ENCODE data around the gene NOX4. TPM values are rescaled to one million over a fixed set of nuclear protein-coding genes. Genes with fewer than 3 reads are reported as not detected.

NOX4 gene
- total RNA-seq, 4 donors from 2014 or later = 1.2 to 6.2 (median 2.4) TPM

- DNase-seq = no peak
- H3K4me1 ChIP-seq = no peaks in the 10 kb centered on the region
- no peaks in the 10 kb centered on the region for H3K9me3 ChIP-seq
- H3K27me3 ChIP-seq = no peaks in the 10 kb centered on the region
- in situ Hi-C loops (cut with MboI; ENCODE audit: low sequenced_read_pairs in 4 of 4) (no loop called here), intact Hi-C loops (cut with DNase I; ENCODE audit: low total_unique reads) (no loop called here)
- H3K27ac ChIP-seq = no peak overlapping the region
- H3K36me3 ChIP-seq = no peaks in the 10 kb centered on the region
- no peak for TF ChIP-seq CTCF (IDR thresholded peaks at IDR 0.05 in 4 of 5, conservative IDR thresholded peaks at IDR 0.05 in 1 of 5)
- no peak overlapping the region for H3K4me3 ChIP-seq
- no peak for ATAC-seq
These were observed 32.5 kb downstream of the NOX4 start for GRCh38 chr11:89458716-89459115.

- no peaks in the 10 kb centered on the region for H3K4me1 ChIP-seq
- no peak overlapping the region for H3K27ac ChIP-seq
- no peaks in the 10 kb centered on the region for H3K9me3 ChIP-seq
- ATAC-seq (no peak), DNase-seq (no peak)
- no peak for TF ChIP-seq CTCF (IDR thresholded peaks at IDR 0.05 in 4 of 5, conservative IDR thresholded peaks at IDR 0.05 in 1 of 5)
- TF ChIP-seq POLR2A (IDR thresholded peaks at IDR 0.05) = no peak
- H3K4me3 ChIP-seq = no peak overlapping the region
- intact Hi-C loops (cut with DNase I; ENCODE audit: low total_unique reads) (no loop called here), in situ Hi-C loops (cut with MboI; ENCODE audit: low sequenced_read_pairs in 4 of 4) (no loop called here)
- no peaks in the 10 kb centered on the region for H3K36me3 ChIP-seq
- no peaks in the 10 kb centered on the region for H3K27me3 ChIP-seq
These were observed 34.0 kb downstream of the NOX4 start for GRCh38 chr11:89457190-89457589.

- H3K4me3 ChIP-seq = no peak overlapping the region
- intact Hi-C loops (cut with DNase I; ENCODE audit: low total_unique reads) = no loop called here
- ATAC-seq (no peak), DNase-seq (no peak)
- H3K9me3 ChIP-seq = no peaks in the 10 kb centered on the region
- H3K36me3 ChIP-seq = no peaks in the 10 kb centered on the region
- in situ Hi-C loops (cut with MboI; ENCODE audit: low sequenced_read_pairs in 4 of 4) = no loop called here
- H3K27ac ChIP-seq = no peak overlapping the region
- TF ChIP-seq CTCF (IDR thresholded peaks at IDR 0.05 in 4 of 5, conservative IDR thresholded peaks at IDR 0.05 in 1 of 5) (no peak), POLR2A (IDR thresholded peaks at IDR 0.05) (no peak)
- H3K27me3 ChIP-seq = no peaks in the 10 kb centered on the region
- H3K4me1 ChIP-seq = no peaks in the 10 kb centered on the region
These were observed 34.5 kb downstream of the NOX4 start for GRCh38 chr11:89456681-89457080.

- H3K4me1 ChIP-seq = no peaks in the 10 kb centered on the region
- no peak for TF ChIP-seq POLR2A (IDR thresholded peaks at IDR 0.05)
- no peak for TF ChIP-seq CTCF (IDR thresholded peaks at IDR 0.05 in 4 of 5, conservative IDR thresholded peaks at IDR 0.05 in 1 of 5)
- H3K27ac ChIP-seq = no peak overlapping the region
- no peaks in the 10 kb centered on the region for H3K36me3 ChIP-seq
- in situ Hi-C loops (cut with MboI; ENCODE audit: low sequenced_read_pairs in 4 of 4) (no loop called here), intact Hi-C loops (cut with DNase I; ENCODE audit: low total_unique reads) (no loop called here)
- ATAC-seq = no peak
- DNase-seq = no peak
- no peaks in the 10 kb centered on the region for H3K9me3 ChIP-seq
- H3K27me3 ChIP-seq = no peaks in the 10 kb centered on the region
- no peak overlapping the region for H3K4me3 ChIP-seq
These were observed 38.4 kb downstream of the NOX4 start for GRCh38 chr11:89452780-89453179.

- ATAC-seq (no peak), DNase-seq (no peak)
- Histone ChIP-seq H3K9me3 (no peaks in the 10 kb centered on the region), H3K4me3 (no peak overlapping the region), H3K36me3 (no peaks in the 10 kb centered on the region), H3K27me3 (no peaks in the 10 kb centered on the region), H3K4me1 (no peaks in the 10 kb centered on the region), H3K27ac (no peak overlapping the region)
- in situ Hi-C loops (cut with MboI; ENCODE audit: low sequenced_read_pairs in 4 of 4) (no loop called here), intact Hi-C loops (cut with DNase I; ENCODE audit: low total_unique reads) (no loop called here)
- TF ChIP-seq CTCF (IDR thresholded peaks at IDR 0.05 in 4 of 5, conservative IDR thresholded peaks at IDR 0.05 in 1 of 5) (no peak), POLR2A (IDR thresholded peaks at IDR 0.05) (no peak)
These were observed 43.3 kb downstream of the NOX4 start for GRCh38 chr11:89447845-89448244.
